Activated naive CD8-positive, alpha-beta T cell (primary cell): ENCODE results near the gene ABCG1.

ENCODE experiments used
- H3K27ac Mint-ChIP-seq: one replicate; pipeline ENCODE4 v1.8.0; 2021; ENCODE audit warnings: mixed read lengths
- H3K27me3 Mint-ChIP-seq: one replicate; pipeline ENCODE4 v1.8.0; 2021; ENCODE audit warnings: mixed read lengths
- H3K36me3 Mint-ChIP-seq: one replicate; pipeline ENCODE4 v1.8.0; 2021; ENCODE audit warnings: mixed read lengths
- H3K4me1 Mint-ChIP-seq: one replicate; pipeline ENCODE4 v1.8.0; 2021; ENCODE audit warnings: low read depth, mixed read lengths
- H3K4me3 Mint-ChIP-seq: one replicate; pipeline ENCODE4 v1.8.0; 2021; ENCODE audit warnings: mild to moderate bottlenecking, mixed read lengths
- H3K9me3 Mint-ChIP-seq: one replicate; pipeline ENCODE4 v1.8.0; 2021; ENCODE audit warnings: low read depth, mixed read lengths

The ABCG1 gene

DNA sequence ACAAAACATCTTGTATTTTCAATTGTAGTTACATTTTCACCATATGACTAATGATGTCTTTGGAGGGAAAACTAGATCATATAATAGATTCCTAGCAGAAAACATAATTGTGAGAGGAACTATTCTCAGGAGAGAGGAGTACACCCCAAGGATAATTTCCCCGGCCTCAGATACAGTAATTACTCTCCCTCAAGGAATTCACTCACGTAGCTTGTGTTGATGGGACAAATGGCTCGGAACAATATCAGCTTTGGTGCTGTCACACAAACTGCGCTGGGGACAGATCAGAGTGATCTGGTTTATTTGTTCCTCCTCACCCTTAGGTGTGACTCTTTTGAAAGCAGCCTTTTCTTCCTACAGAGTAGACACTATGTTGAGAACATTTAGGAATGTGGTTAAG lies 11.2 kb downstream of the ABCG1 start:
- Mint-ChIP-seq H3K36me3 (peaks cover 17% of the 10 kb centered on the region), H3K27me3 (no peaks in the 10 kb centered on the region), H3K4me1 (peaks cover 90% of the 10 kb centered on the region), H3K27ac (peak overlapping the region; percentile 22), H3K9me3 (no peaks in the 10 kb centered on the region), H3K4me3 (no peak overlapping the region)

GRCh38 chr21:42230636-42231035 lies 11.7 kb downstream of the ABCG1 start:
- peaks cover 17% of the 10 kb centered on the region for H3K36me3 Mint-ChIP-seq
- no peaks in the 10 kb centered on the region for H3K27me3 Mint-ChIP-seq
- no peaks in the 10 kb centered on the region for H3K9me3 Mint-ChIP-seq
- peaks cover 91% of the 10 kb centered on the region for H3K4me1 Mint-ChIP-seq
- H3K27ac Mint-ChIP-seq, result no peak overlapping the region
- no peak overlapping the region for H3K4me3 Mint-ChIP-seq

- Mint-ChIP-seq H3K4me1 (peaks cover 93% of the 10 kb centered on the region), H3K27me3 (no peaks in the 10 kb centered on the region), H3K36me3 (peaks cover 11% of the 10 kb centered on the region), H3K9me3 (no peaks in the 10 kb centered on the region), H3K4me3 (no peak overlapping the region), H3K27ac (no peak overlapping the region)
Measured at GRCh38 chr21:42231756-42232155, 12.8 kb downstream of the ABCG1 start.

DNA sequence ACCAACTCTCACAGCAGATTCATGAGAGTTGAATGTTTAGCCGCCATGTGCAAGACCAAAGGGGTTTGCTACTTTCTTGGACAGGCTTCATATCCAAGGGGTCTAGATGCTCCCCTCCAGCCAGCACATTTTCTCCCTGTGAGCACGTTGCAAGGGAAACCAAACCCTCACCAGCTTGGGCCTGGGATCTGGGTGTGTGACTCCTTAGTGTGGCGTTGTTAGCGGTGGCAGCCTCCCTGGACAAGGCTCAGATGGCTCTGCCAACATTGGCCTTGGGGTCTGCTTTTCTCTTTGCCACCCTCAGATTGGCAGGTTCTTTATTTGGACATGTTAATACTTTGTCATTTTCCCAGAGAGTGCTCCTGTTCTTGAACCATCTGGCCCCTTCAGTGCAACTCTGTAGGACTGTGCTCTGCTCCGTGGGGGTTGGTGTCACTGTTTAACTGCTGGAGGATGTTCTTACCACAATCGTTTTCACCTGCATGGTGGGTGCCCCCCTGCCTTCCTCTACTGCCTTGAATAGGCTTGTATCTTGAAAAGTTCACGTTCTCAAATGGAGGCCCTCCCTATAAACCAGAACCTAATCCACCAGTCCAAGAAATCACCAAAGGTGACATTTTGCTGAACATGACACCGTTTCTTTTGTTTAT lies 13.4 kb downstream of the ABCG1 start:
- Mint-ChIP-seq H3K4me3 (peak overlapping the region; percentile 74), H3K36me3 (peaks cover 9% of the 10 kb centered on the region), H3K27me3 (no peaks in the 10 kb centered on the region)

DNA sequence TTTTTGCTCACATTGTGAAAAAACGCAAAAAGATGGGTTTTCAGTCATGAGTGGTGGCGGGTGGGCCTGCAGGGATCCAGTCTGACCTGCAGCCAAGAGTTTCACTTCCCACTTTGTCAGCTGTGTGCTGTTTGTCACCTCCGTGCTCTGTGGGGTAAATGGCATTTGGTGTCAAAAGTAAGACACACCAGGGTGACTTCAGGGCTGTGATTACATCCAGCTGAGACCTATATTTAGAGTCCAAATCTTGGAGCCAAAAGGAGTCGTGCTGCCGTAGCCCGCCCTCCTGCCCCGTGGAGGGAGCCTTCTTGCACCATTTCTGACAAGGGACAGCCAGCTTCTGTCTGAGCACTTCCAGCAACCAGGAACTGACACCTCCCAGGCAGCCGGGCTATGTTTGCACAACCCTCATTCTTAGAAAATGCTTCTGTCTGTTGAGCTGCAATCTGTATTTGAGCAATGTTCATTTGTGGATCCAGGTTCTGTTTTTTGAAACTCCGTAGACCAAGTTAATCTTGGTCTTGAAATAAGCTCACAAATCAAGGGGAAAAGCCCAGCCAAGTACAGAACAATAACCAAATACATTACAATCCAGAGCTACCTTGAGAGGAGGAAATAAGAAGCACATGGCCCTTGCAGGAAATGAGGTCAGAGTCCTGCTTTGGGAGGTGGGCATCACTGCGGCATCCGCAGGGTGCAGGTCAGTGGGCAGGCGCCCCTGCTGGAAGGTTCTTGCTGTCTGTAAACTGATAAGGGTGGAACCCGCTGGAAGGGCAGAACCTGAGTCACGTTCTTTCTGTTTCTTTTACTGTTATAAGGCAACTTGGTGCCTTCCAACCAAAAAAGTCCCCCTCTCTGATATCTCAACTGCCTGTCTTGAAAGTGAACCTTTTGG lies 14.4 kb downstream of the ABCG1 start:
- Mint-ChIP-seq H3K4me1 (peaks cover 94% of the 10 kb centered on the region), H3K36me3 (peaks cover 3% of the 10 kb centered on the region), H3K27ac (peak overlapping the region; percentile 86), H3K27me3 (no peaks in the 10 kb centered on the region), H3K4me3 (peak overlapping the region; percentile 74), H3K9me3 (no peaks in the 10 kb centered on the region)

More for the DNA sequence above, 13.4 kb downstream of the ABCG1 start:
- Mint-ChIP-seq H3K27ac (peak overlapping the region; percentile 86), H3K9me3 (no peaks in the 10 kb centered on the region), H3K4me1 (peaks cover 94% of the 10 kb centered on the region)

DNA sequence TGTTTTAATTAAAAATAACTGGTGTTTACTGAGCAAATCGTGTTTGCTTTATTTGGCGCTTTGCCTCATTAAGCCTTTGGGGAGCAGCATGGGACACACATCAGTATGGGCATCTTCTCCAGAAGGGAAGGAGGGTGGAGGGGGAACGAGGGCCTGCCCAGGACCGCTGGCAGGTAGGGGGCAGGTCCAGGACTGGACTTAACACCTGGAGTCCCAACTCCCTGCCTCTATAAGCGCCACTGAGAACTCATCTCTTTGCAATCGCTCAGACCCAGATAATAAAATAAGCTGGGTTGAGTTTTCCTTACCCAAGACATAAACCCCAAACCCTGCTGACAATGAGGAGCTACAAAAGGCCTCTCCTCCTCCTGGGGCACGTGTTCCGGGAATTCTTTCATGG lies 15.1 kb downstream of the ABCG1 start:
- H3K9me3 Mint-ChIP-seq, result no peaks in the 10 kb centered on the region
- H3K27ac Mint-ChIP-seq, result peak overlapping the region; percentile 86
- H3K4me1 Mint-ChIP-seq, result peaks cover 95% of the 10 kb centered on the region
- H3K4me3 Mint-ChIP-seq, result peak overlapping the region; percentile 74
- H3K27me3 Mint-ChIP-seq, result no peaks in the 10 kb centered on the region
- H3K36me3 Mint-ChIP-seq, result peaks cover 3% of the 10 kb centered on the region

DNA sequence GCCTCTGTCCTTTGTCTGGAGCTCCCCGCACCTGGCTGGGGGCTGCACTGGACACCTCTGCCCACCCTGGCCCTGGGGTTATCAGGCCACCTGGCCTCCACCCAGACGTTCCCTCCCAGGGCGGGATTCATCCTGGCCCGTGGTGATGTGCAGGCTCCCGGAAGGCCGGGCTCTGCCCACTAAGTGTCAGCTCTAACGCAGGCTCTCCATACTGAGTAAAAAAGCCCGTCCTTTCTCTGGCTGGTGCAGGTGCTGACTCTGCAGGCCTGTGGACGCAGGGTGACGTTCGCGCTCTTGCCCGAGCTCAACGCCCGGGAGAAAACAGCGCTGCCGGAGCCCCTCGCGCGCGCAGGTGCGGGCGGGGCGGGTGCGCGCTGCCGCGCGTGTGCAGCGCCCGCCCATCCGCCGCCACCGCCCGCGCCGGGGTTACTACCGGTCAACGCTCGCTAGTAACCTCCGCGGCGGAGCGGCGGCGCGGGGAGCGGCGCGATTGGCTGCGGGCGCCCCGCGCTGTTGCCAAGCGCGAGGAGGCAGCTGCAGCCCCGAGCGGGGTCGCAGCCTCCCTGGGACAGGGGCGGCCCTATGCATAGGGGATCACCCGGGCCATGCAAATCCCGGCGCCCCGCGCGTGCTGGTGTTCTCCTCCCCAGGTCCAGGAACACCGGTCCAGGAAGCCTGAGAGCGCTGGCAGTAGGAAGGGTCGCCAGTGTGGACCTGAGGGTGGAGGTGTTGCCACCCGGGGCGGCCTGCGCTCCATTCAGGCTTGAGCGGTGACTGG lies 15.7 kb downstream of the ABCG1 start:
- Mint-ChIP-seq H3K27ac (peak overlapping the region; percentile 87), H3K9me3 (no peaks in the 10 kb centered on the region), H3K27me3 (no peaks in the 10 kb centered on the region), H3K4me1 (peaks cover 93% of the 10 kb centered on the region), H3K36me3 (peaks cover 3% of the 10 kb centered on the region), H3K4me3 (peak overlapping the region; percentile 80)

DNA sequence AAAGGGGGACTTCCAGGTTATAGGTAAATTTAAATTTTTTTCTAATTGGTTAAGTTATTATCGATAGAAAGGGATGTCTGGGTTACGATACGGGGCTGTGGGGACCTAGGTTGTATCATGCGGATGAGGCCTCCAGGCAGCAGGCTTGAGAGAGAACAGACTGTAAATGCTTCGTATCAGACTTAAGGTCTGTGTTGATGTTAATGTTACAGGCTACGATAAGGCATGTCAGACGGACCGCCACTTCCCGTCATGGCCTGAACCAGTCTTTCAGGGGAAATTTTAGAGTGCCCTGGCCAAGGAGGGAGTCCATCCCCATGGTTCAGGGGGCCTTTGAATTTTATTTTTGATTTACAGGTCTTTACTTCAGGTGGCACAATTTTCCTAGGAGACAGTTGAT lies 16.7 kb downstream of the ABCG1 start:
- Mint-ChIP-seq H3K4me1 (peaks cover 86% of the 10 kb centered on the region), H3K27me3 (no peaks in the 10 kb centered on the region), H3K36me3 (no peaks in the 10 kb centered on the region), H3K27ac (peak overlapping the region; percentile 87), H3K9me3 (no peaks in the 10 kb centered on the region), H3K4me3 (peak overlapping the region; percentile 80)

- H3K27ac Mint-ChIP-seq, result peak overlapping the region; percentile 87
- no peaks in the 10 kb centered on the region for H3K36me3 Mint-ChIP-seq
Measured at GRCh38 chr21:42236014-42236413, 17.1 kb downstream of the ABCG1 start.

DNA sequence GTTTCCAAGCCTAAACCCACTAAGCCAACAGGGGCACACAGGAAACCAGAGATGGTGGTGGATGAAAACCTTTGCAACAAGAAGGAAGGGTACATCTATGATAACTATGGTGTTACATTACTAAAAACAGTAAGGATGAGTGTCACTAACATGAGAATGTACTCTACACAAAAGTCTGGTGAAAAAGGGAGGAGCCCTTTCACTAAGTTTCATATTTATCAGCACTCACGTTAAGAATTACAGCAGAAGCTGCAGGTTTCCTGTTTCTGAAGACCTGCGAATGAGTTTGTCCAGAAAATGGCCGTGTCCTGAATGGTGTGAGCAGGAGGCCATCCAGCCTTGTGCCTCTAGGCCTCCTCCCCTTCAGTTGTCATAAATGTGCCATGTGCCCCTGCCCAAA lies 17.8 kb downstream of the ABCG1 start:
- no peaks in the 10 kb centered on the region for H3K36me3 Mint-ChIP-seq
- H3K9me3 Mint-ChIP-seq, result no peaks in the 10 kb centered on the region
- H3K4me3 Mint-ChIP-seq, result peak overlapping the region; percentile 80
- H3K27me3 Mint-ChIP-seq, result no peaks in the 10 kb centered on the region
- H3K4me1 Mint-ChIP-seq, result peaks cover 77% of the 10 kb centered on the region
- H3K27ac Mint-ChIP-seq, result peak overlapping the region; percentile 87

More at GRCh38 chr21:42236014-42236413, 17.1 kb downstream of the ABCG1 start:
- Mint-ChIP-seq H3K4me1 (peaks cover 84% of the 10 kb centered on the region), H3K27me3 (no peaks in the 10 kb centered on the region), H3K4me3 (peak overlapping the region; percentile 80), H3K9me3 (no peaks in the 10 kb centered on the region)

DNA sequence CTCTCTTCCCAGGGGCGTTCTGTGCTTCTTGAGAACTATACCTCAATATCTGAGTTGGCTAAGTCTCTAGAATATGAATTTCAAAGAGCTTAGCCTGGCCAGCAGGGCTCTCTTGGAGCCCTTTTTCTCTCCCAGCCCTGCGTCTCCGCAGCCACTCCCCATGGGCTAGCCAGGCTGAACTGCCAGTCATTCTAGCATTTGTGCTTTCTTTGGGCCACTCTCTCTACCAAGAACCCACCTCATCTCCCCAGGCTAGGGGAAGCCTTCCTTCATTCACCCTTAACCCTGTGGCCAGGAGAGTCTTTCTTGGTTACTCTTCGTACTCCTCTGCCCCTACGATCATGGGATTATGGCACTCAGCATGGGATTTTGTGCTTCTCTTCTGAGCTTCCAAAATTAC lies 18.2 kb downstream of the ABCG1 start:
- Mint-ChIP-seq H3K27ac (peak overlapping the region; percentile 89), H3K4me3 (peak overlapping the region; percentile 66), H3K9me3 (no peaks in the 10 kb centered on the region), H3K36me3 (no peaks in the 10 kb centered on the region), H3K27me3 (no peaks in the 10 kb centered on the region), H3K4me1 (peaks cover 75% of the 10 kb centered on the region)

GRCh38 chr21:42237577-42237976 lies 18.6 kb downstream of the ABCG1 start:
- no peaks in the 10 kb centered on the region for H3K36me3 Mint-ChIP-seq
- peaks cover 75% of the 10 kb centered on the region for H3K4me1 Mint-ChIP-seq
- peak overlapping the region; percentile 89 for H3K27ac Mint-ChIP-seq
- no peaks in the 10 kb centered on the region for H3K27me3 Mint-ChIP-seq
- H3K4me3 Mint-ChIP-seq, result peak overlapping the region; percentile 66
- no peaks in the 10 kb centered on the region for H3K9me3 Mint-ChIP-seq

GRCh38 chr21:42238185-42238934 lies 19.4 kb downstream of the ABCG1 start:
- Mint-ChIP-seq H3K27ac (peak overlapping the region; percentile 89), H3K9me3 (no peaks in the 10 kb centered on the region), H3K36me3 (no peaks in the 10 kb centered on the region), H3K4me1 (peaks cover 68% of the 10 kb centered on the region), H3K4me3 (peak overlapping the region; percentile 66), H3K27me3 (no peaks in the 10 kb centered on the region)

GRCh38 chr21:42239556-42239955 lies 20.6 kb downstream of the ABCG1 start:
- Mint-ChIP-seq H3K9me3 (no peaks in the 10 kb centered on the region), H3K27me3 (no peaks in the 10 kb centered on the region), H3K4me1 (peaks cover 56% of the 10 kb centered on the region), H3K36me3 (no peaks in the 10 kb centered on the region), H3K27ac (peak overlapping the region; percentile 50), H3K4me3 (no peak overlapping the region)
